Retina (tissue), 1 donor: ENCODE results near the gene ABCB10.

ENCODE experiments used
- DNase-seq: peaks from one replicate; pipeline ENCODE4 v3.0.0-alpha.2; 2016

Gene ABCB10

GRCh38 chr1:229470406-229471043 lies 88.0 kb downstream of the ABCB10 start:
- no peak for DNase-seq

GRCh38 chr1:229466887-229467286 lies 91.6 kb downstream of the ABCB10 start:
- DNase-seq: no peak
